Activated CD4-positive, alpha-beta T cell treated with anti-CD3 and anti-CD28 coated beads, Interleukin-10, Interleukin-2, amounts not matched to agents 100 ng/mL and 50 ng/mL, durations not matched to agents 16 hours and 8 hours (primary cell): ENCODE results near the gene RBM38.
"Not testable (repeated sequence)": the region's sequence is repeated elsewhere in the genome, so short reads cannot be mapped to it uniquely, and the experiment has no call there.

Experiments used
- DNase-seq: peaks from one replicate; pipeline ENCODE4 v3.0.0-alpha.2; 2020

RBM38 gene

DNA sequence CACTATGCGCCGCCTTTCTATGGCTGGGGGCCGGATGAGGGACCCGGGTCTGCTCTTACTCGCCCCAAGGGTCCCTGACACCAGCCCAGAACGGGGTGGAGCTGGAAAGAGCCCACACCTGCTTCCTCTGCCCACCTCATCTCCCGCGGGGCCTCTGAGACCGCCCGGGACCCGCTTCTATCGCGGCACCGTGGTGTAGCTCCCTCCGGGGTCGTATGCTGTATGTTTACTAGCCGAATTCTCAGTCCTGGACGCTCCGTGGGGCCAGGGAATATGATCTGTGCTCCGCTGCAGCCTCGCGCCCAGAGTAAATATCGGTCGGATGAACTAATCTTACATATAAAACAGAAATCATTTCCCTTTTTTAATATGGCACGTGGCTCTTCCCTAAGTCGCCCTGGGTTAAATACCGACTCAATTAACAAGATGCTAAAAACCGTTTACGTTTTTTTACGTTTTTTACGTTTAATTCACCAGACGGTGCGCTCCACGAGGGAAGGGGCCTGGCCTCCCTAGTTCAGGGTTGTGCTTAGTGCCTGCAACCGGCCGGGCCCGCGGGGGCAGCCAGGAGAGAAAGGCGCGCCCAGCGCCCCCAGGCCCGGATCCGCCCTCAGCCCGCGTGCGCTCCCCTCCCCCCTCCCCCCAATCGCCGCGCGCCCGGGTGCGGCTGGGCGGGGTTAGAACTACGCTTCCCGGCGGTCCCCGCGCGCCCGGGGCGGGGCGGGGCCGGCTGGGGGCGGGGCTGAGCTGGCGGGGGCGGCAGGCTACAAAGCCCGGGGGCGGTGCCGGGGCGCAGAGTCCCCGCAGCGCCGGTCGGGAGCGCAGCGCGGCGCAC, at the start of gene RBM38:
TSS of gene RBM38 (plus strand) at position 793 of the 835 bp plus-strand sequence. CDS start 186 bp downstream, outside the sequence.
- DNase-seq: peak; percentile 87

DNA sequence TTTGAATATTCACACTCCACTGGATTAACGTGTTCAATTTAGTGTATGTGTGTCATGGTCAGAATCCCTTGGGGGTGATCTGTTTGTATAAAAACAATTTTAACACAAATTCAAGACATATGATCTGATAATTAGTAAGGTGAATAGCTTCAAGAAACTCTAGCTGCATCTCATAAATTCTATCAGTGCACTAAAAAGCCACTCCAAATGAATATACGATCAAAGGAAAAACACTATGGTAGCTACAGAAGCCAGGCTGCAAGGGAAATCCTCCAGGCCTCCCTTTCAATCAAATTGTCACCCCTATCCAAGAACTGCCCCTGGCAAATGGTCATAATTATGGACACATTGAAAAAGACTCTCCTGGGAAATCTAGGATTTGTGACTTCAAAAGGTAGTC, 49.5 kb upstream of the RBM38 start:
- no peak for DNase-seq

DNA sequence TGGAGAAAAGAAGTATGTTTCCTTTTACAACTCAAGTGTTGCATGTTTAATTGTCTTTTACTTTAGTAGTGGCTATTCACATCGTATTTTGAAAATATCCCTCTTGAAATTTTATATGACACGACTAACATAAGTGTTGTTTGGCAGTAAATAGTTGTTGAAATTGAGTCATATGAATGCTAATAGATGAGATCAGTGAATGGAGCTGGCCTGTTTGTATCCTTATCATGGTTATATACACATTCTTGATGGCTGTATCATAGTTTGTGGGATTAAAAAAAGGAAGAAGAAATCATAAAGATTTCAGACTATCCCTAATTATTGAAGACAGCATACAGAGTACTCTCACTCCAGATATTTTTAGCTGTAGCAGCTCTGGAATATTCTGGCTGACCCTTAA, 48.4 kb upstream of the RBM38 start:
- no peak for DNase-seq

DNA sequence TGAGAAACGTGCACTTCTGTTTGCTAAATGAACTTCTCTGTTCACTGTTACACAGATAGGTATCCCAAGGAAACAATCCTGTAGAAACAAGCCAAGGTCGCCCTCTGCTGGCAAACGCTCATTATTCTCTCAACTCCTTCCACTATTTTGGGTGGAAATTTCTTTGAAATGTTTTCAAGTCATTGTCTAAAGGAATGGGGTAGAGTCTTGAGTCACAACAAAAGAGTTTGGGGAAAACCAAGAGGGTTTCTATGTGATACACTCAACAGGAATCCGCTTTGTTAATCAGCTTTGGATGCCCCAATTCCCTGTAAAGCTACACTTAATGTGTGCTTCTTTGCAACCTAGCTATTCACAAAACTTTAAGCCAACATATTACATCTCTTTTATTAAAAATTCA, 44.7 kb upstream of the RBM38 start:
- peak; percentile 65 for DNase-seq

DNA sequence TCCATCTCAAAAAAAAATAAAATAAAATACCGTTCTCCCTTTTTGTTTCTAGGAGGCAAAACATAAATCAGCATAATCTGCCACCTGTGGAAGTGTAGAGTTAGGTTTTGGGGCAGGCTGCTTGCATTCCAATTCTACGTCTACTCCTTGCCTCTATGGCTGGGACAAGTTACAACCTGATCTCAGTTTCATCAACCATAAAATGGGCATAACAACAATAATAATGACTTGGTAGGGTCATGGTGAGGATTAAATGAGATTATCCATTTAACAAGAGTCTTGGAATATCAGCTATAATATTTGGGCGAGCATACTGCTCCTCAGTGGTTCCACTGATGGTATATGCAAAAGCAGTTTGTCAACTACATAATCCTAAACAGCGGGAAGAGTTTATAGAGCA, 43.8 kb upstream of the RBM38 start:
- DNase-seq: no peak

DNA sequence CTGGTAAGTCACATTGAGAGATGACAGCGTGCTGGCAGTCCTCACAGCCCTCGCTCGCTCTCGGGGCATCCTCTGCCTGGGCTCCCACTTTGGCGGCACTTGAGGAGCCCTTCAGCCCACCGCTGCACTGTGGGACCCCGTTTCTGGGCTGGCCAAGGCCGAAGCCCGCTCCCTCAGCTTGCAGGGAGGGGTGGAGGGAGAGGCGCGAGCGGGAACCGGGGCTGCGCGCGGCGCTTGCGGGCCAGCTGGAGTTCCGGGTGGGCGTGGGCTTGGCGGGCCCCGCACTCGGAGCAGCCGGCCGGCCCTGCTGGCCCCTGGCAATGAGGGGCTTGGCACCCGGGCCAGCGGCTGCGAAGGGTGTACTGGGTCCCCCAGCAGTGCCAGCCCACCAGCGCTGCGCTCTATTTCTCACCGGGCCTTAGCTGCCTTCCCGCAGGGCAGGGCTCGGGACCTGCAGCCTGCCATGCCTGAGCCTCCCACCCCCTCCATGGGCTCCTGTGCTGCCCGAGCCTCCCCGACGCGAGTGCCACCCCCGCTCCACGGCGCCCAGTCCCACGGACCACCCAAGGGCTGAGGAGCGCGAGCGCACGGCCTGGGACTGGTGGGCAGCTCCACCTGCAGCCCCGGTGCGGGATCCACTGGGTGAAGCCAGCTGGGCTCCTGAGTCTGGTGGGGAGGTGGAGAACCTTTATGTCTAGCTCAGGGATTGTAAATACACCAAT, 42.8 kb upstream of the RBM38 start:
- DNase-seq: not testable (repeated sequence)

DNA sequence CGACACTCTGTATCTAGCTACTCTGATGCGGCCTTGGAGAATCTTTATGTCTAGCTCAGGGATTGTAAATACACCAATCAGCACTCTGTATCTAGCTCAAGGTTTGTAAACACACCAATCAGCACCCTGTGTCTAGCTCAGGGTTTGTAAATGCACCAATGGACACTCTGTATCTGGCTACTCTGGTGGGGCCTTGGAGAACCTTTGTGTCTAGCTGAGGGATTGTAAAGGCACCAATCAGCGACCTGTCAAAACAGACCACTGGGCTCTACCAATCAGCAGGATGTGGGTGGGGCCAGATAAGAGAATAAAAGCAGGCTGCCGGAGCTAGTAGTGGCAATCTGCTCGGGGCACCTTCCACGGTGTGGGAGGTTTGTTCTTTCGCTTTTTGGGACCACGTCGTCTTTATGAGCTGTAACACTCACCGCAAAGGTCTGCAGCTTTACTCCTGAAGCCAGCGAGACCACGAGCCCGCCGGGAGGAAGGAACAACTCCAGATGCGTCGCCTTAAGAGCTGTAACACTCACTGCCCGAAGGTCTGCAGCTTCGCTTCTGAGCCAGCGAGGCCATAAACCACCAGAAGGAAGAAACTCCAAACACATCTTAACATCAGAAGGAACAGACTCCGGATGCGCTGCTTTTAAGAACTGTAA, 42.1 kb upstream of the RBM38 start:
- DNase-seq: peak; percentile 13

DNA sequence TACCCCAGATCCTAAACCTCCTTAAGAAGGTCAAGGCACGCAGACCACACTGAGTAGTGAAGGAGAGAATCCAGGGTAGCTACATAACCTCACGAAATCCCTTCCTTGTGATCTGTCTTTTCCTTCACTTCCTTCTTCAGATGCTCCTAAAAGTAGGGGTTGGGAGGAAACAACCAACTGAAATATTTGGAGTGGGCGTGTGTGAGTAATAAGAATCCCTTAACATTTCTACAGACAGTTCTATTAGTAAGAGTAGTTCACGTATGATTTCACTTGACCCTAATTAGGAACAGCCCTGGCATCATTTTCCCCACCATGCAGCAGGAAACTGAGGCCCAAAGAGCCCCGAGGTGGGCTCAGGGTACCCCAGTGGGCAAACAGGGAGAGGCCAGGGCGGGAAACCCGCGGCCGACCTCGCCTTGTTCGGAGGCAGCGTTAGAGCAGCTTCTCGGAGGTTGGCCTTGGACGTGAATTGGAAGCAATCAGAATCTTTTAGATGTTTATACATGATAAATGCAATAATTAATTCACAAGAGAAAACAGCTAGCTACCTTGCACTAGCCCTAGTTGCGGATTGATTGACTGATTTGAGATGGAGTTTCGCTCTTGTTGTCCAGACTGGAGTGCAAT, 41.0 kb upstream of the RBM38 start:
- DNase-seq: no peak

DNA sequence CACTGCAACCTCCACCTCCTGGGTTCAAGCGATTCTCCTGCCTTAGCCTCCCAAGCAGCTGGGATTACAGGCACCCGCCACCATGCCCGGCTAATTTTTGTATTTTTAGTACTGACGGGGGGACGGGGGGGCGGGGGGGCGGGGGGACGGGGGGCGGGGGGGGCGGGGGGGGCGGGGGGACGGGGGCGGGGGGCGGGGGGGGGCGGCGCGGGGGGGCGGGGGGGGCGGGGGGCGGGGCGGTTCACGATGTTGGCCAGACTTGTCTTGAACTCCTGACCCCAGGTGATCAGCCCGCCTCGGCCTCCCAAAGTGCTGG, 40.5 kb upstream of the RBM38 start:
- DNase-seq: not testable (repeated sequence)

DNA sequence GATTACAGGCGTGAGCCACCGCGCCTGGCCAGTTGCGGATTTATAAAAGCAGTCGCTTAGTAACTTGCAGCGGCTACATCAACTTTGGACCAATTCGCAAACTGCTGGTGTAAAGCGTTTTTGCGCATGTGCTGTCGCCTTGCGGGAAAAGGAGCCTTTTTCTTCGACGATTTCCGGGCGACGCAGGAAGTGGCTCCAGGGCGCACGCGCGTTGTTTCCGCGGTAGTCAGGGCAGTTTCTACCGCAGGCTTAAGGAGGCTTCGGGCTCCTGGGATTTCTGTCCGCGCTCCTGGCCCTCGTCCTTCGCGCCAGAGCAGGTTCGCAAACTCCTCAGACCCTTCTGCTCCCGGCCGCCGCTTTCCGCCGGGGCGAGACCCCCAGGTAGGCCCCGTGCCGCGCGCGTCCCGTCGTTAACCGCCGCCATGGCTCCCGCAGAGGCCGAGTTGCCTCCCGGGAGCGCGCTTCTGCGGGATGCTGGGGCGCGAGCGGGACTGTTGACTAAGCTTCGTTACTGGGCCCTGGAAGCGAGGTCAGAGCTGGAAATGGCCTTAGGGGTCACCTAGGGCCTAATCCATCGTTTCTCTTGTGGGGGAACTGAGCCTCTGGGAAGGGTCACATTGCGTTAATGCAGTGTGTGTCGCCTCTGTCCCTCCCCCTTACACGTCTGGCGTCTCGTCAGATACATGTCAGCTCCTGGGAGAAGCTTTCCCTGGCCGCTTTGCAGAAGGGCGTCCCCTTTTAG, 40.0 kb upstream of the RBM38 start, which contains the start of gene RAE1:
TSS of gene RAE1 (plus strand) at position 214 of the 742 bp plus-strand sequence. CDS start 2,784 bp downstream, outside the sequence.
- DNase-seq: peak; percentile 92

DNA sequence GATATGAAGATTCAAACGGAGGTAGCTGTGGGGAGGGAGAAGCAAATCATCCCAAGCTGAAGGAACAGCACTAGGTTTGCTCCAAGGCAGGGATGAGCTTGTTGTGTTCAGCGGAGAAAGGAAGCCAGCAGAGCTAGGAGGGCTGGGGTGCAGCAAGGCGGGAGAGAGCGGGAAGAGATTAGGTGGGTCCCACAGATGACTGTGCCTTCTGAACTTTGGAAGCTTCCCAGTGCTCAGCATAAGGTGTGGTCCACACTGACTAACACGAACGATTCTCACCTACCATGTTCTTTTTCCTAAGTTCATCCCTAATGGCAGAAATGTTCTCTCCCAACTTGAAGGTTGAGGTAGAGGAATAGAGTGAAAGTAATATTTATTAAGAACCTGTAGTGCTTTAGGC, 38.9 kb upstream of the RBM38 start:
- no peak for DNase-seq

DNA sequence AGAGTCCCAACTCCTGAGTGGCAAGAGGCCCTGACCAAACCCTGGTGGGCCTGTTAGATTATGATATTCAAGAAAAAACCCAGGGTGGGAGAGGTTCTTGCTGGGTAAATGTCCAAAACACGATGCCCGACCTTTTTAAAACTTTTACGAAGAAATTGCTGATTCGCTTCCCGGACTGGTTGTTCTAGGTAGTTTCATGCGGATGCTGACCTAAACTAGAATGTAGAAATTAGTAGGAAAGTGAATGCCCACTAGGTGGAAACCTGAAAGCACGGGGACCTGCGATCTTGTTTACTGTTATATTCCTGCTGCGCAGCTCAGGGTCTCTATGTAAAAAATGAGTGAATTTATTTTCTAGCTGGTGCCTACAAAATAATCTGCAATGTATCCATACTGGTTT, 37.8 kb upstream of the RBM38 start:
- no peak for DNase-seq

DNA sequence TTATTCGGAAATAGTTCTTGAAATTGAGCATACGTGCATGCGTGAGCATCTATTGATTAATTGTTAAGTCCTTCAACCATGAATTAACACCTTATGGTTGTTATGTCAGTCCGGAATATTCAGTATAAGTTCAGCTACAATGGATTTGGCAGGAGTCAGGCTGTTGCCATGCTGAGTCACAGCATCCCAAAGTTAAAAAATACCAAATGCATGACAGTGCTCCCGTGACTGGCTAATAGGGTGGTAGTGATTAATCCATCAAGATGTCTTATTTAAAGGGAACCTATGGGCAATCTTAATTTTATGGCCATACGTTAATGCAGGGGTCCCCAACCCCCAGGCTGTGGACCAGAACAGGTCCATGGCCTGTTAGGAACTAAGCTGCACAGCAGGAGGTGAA, 29.7 kb upstream of the RBM38 start:
- DNase-seq: no peak

DNA sequence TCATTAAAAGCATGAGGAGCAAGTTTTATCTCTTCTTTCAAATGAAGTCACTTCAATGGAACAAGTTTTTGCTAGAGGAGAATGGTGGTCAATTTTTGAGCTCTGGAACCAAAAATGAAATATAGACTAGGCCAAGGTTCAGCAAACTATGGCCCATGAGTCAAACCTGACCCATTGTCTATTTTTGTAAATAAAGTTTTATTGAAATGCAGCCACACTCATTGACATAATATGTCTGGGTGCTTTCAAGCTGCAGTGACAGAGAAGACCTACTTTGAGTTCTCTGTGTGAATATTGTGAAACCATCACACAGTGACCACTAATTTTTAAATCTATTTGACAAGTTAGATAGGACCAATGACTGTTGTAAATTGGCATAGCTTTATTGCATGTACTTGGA, 26.7 kb upstream of the RBM38 start:
- DNase-seq: no peak

DNA sequence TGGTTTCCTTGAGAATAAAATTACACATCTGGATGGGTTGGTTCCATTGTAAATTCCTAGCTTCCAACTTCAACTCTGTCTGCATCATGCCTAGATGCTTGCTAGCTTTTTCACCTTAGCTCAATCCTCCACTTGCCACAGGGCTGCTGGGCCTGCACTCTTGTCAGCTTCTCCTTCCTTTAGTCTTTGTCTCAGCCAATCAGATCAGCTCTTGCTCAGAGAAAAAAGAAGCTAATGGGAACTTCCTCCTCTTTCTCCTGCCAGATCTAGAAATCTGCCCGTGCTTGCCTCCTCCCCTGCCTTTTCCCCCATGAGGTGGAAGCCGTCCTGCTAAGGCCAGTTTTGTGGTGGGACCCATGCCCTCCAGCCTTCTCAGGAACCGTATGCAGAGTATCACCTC, 21.6 kb upstream of the RBM38 start:
- no peak for DNase-seq

DNA sequence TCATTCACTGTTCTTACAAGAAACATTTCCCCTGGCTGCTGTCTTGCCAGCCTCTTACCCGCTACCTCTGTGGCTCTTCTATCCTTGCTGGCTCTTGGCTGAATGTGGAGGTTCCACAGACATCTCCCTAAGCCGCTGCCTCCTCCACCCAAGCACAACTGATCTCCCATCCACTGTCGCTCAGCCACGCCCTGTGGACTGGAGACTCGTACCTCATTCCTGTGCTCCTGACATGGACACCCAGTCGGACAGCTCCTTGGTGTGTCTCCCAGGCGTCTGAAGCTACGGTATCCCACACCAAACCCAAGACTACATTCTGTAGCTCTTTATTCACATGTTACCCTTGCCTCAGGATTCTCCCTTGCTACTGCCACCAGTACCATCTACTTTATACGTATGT, 20.9 kb upstream of the RBM38 start:
- no peak for DNase-seq

DNA sequence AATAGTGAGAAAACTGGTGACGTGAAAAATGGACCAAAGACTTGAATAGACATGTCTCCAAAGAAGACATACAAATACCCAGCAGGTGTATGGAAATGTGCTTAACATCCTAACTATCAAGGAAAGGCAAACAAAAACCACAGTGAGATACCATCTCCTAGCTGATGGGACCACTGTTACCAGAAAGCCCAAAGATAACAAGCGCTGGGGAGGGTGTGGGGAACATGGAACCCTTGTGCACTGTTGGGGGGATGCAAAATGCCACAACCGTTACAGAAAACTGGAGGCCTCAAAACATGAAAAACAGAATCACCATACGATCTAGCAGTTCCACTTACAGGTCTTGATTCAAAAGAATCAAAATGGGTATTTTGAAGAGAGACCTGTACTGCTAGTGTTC, 19.8 kb upstream of the RBM38 start:
- no peak for DNase-seq

DNA sequence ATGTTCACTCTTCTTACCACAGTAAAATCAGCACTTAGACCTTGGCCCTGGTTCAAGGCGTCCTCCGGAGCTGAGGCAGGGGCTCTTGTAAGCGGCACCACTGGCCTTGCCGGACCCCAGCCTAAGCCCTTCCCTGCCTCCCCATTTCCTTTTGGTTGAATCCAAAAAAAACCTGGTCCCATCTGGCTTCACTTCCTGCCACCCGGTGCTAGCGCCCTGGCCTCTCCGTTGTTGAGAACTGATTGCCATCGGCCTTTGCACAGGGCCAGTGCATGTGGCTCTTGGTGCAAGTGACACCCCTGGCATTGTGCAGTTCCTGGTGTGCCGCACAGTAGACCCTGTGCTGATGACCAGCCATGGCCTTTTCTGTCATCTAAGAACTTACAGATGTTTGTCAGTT, 19.0 kb upstream of the RBM38 start:
- no peak for DNase-seq

DNA sequence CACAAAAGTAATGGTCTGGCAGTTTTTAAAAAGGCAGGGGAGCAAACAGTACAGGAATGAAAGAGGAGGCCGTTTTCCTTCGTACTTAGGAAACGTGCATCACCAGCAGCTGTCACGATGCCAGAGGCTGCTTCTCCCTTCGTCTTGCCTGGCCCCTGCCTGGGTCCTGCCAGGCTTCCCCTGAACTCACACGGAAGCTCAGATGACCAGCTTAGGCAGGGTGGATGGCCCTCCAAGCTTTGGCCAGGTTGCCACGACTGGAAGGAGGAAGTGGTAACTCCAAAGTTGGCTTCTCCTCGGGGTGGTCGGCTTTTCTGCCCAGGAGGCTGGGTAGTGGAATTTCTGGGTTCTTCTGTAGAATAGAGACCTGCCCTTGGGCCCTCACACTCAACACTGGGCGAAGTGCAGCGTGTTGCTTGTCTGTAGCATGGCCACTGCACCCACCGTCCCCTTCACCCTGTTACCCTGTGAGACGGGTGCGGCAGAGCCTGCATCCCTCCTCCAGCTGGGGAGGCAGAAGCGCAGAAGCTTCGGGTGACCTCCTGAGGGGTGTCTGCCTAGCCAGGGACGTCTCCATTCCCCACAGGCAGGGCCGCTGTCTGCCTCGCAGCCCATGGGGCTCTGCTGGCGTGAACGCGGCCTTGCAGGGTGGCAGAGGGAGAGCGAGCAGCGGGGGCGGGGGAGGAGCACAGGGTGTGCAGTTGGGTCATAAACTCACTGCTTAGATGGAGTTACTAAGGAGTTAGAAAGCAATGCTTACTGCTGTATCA, 18.4 kb upstream of the RBM38 start:
- no peak for DNase-seq

DNA sequence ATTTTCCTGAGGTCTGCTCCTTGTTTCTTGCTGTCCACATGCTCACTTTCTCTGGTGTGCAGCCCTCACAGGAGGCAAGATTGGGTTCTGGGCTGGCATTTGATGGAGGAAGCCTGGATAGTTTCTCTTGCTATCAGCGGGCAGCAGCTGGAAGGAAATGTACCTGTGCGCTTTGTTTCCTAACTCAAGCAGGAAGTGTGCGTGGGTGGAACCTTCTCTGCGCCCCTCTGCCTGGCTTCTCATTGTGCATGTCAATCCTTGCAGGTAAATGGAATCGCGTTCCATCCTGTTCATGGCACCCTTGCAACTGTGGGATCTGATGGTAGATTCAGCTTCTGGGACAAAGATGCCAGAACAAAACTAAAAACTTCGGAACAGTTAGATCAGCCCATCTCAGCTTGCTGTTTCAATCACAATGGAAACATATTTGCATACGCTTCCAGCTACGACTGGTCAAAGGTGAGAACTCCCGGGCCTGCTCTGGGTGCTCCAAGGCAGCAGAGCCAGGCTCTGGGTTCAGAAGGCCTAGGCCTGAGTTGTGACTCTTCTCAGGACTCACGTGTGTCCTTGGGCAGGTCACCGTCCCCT, 16.8 kb upstream of the RBM38 start:
- DNase-seq: no peak

DNA sequence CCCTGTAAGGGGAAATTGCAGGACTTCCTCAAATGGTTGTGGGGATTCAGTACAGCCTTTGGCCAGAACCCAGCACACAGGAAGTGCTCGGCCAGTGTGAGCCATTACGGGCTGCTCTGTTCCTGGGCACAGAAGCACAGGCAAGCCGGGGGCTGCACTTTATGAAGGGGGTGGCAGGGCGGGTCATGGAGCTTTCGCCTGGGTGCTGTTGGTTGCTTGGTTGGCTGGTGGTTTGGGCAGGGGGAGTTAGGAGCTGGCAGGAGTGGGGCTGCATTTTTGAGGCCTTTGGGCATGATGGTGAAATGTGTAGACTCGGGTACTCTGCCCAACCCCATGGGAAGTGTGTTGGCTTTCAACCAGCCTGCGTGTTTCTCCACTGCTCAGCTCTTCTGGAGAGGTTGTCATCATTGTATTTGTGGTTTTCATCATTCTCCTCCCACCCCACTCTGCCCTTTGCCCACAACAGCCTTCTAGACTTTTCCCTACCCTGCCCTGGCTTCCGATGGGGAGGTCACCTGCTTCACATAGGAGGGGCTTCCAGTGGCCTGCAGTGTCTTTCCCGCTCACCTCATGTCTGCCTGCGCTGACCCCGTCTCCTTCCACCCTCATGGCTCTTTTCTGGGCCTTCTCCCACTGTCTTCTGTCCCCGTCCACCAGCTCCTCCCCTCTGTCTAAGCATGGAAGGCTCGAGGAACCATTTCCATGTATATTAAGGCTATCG, 16.1 kb upstream of the RBM38 start:
- DNase-seq: no peak
